K562 (cell line): Measurements from ENCODE around the gene COL16A1. TPM values are rescaled to one million over a fixed set of nuclear protein-coding genes. Genes with fewer than 3 reads are reported as not detected.

Source experiments
- CBX3 ChIP-seq, 2 experiments: IDR thresholded peaks; 1 replicate in 1 of 2; 2 replicates in 1 of 2; pipeline ENCODE4 v1.6.1; 2012; ENCODE audit warnings: inconsistent platforms in 2 of 2, low read length in 2 of 2, borderline replicate concordance in 1 of 2, control low read depth in 1 of 2
- CHD1 ChIP-seq: fragments of 200-600 bp; sonication (generic); IDR thresholded peaks from one replicate; pipeline ENCODE4 v1.6.1; 2012; ENCODE audit warnings: mild to moderate bottlenecking, moderate library complexity, low read length, inconsistent platforms
- FOSL1 ChIP-seq: fragments of 200-800 bp; sonication (Bioruptor generic); conservative IDR thresholded peaks from 2 replicates; pipeline ENCODE4 v1.6.1; 2016; ENCODE audit warnings: missing genetic modification characterization, missing compliant biosample characterization
- FOXK1 ChIP-seq: sonication (generic); formaldehyde crosslinking; IDR thresholded peaks from 2 replicates; pipeline ENCODE4 v1.8.0; 2022; ENCODE audit warnings: missing genetic modification reagents, mild to moderate bottlenecking, borderline replicate concordance
- HDGF ChIP-seq: fragments of 450-650 bp; IDR thresholded peaks from 2 replicates; pipeline ENCODE4 v1.6.1; 2016
- LCOR ChIP-seq: sonication (generic); formaldehyde crosslinking; IDR thresholded peaks from 2 replicates; pipeline ENCODE4 v1.8.0; 2022; ENCODE audit warnings: mild to moderate bottlenecking, missing genetic modification reagents
- SRSF3 ChIP-seq: fragments of 200-400 bp; formaldehyde crosslinking; IDR thresholded peaks from 2 replicates; pipeline ENCODE4 v1.6.1; 2016; ENCODE audit warnings: mild to moderate bottlenecking, low read length, moderate library complexity; ENCODE audit not compliant: insufficient read depth
- SRSF9 ChIP-seq: fragments of 200-400 bp; formaldehyde crosslinking; IDR thresholded peaks from 2 replicates; pipeline ENCODE4 v1.6.1; 2017; ENCODE audit warnings: low read depth, low read length, borderline replicate concordance
- TAF15 ChIP-seq: fragments of 200-400 bp; formaldehyde crosslinking; IDR thresholded peaks from 2 replicates; pipeline ENCODE4 v1.6.1; 2017; ENCODE audit warnings: mild to moderate bottlenecking, low read depth, low read length, moderate library complexity
- TFAP4 ChIP-seq: sonication (generic); formaldehyde crosslinking; IDR thresholded peaks from 2 replicates; pipeline ENCODE4 v1.8.0; 2022; ENCODE audit warnings: missing genetic modification reagents, mild to moderate bottlenecking, moderate library complexity, borderline replicate concordance
- TSHZ1 ChIP-seq: fragments of 250-450 bp; sonication (Bioruptor Pico); IDR thresholded peaks from 2 replicates; pipeline ENCODE4 v1.4.0; 2020; ENCODE audit warnings: mild to moderate bottlenecking, moderate library complexity
- ZNF277 ChIP-seq: fragments of 250-450 bp; sonication (Bioruptor Pico); IDR thresholded peaks from 2 replicates; pipeline ENCODE4 v1.8.0; 2022; ENCODE audit warnings: inconsistent platforms, mild to moderate bottlenecking, moderate library complexity, borderline replicate concordance
- ZNF311 ChIP-seq: fragments of 250-450 bp; sonication (Bioruptor Pico); IDR thresholded peaks from 2 replicates; pipeline ENCODE4 v1.4.0; 2020; ENCODE audit warnings: mild to moderate bottlenecking, moderate library complexity
- ZZZ3 ChIP-seq: fragments of 450-650 bp; IDR thresholded peaks from 2 replicates; pipeline ENCODE4 v1.6.1; 2016; ENCODE audit warnings: antibody characterized with exemption, mild to moderate bottlenecking, moderate library complexity
- polyA plus RNA-seq, 8 experiments: library from polyadenylated mRNA; depleted of rRNA in 4 of 8; stranded (reverse) in 5 of 8; unstranded in 3 of 8; fragments of >200 nt; fragmentation: Nextera tagmentation in 2 of 8; fragmentation: Illumina TruSeq in 1 of 8; extraction: Ambion mirVana in 2 of 8; extraction: Trizol in 1 of 8; gene quantifications; 2 replicates each; pipeline versions ENCODE4 v1.2.1 to v1.2.3, GENCODE V29; 2011 to 2014; ENCODE audit warnings: inconsistent platforms in 1 of 8, missing spikeins in 1 of 8
- total RNA-seq, 7 experiments: library from RNA; depleted of rRNA in 6 of 7; stranded (reverse); fragments of >200 nt in 6 of 7; fragmentation: Illumina TruSeq in 2 of 7; extraction: Trizol in 2 of 7; gene quantifications; 2 replicates each; pipeline versions ENCODE4 v1.2.1 to v1.2.3, GENCODE V29; 2011 to 2021; ENCODE audit warnings: low replicate concordance in 1 of 7
- TF ChIP-seq, protein P1 (sequence below): sonication (generic); formaldehyde crosslinking; IDR thresholded peaks from 2 replicates; pipeline ENCODE4 v1.5.0; 2020; ENCODE audit warnings: missing genetic modification reagents
- TF ChIP-seq, protein P2 (sequence below): fragments of 250-450 bp; sonication (Bioruptor Pico); IDR thresholded peaks from 2 replicates; pipeline ENCODE4 v1.5.1; 2021; ENCODE audit warnings: mild to moderate bottlenecking
- TF ChIP-seq, protein P3 (sequence below): fragments of 450-650 bp; IDR thresholded peaks from 2 replicates; pipeline ENCODE4 v1.7.0; 2016; ENCODE audit warnings: borderline replicate concordance

COL16A1 gene
- total and polyA plus RNA-seq, 9 of the 15 experiments (the other 6 are each of a cell fraction or from before 2014, with no cell fraction given) = 0.11 to 0.60 (median 0.11) TPM; not detected in 6

DNA sequence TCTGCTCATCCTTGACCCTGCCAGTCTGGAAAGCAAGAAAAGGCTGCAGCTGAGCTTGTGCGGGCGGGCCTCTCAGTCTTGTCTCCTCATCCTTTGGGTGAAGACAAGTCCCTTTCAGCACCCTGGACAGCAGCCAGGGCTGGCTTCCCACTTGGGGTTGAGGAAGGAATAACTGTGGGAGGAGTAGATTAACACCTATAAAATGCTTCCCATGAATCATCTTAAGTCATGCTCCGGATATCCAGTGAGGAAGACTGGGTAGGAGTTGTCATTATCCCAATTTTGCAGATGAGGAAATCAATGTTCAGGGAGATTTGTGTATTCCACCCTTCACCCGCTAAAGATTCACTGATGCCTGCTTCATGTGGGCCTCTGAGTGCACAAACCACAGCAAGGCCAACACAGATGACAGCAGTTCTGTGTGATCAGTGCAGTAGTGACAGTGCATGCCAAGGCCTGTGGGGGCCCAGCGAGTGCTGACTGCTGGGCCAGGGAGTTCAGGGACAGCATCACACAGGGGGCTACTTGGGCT lies 20.1 kb upstream of the COL16A1 start (continued):
- TF ChIP-seq FOXK1 = peak; percentile 84; the same call in 1 of the 2 replicates
- TF ChIP-seq, protein P1, sequence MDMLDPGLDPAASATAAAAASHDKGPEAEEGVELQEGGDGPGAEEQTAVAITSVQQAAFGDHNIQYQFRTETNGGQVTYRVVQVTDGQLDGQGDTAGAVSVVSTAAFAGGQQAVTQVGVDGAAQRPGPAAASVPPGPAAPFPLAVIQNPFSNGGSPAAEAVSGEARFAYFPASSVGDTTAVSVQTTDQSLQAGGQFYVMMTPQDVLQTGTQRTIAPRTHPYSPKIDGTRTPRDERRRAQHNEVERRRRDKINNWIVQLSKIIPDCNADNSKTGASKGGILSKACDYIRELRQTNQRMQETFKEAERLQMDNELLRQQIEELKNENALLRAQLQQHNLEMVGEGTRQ = no peak
- TF ChIP-seq, protein P2, sequence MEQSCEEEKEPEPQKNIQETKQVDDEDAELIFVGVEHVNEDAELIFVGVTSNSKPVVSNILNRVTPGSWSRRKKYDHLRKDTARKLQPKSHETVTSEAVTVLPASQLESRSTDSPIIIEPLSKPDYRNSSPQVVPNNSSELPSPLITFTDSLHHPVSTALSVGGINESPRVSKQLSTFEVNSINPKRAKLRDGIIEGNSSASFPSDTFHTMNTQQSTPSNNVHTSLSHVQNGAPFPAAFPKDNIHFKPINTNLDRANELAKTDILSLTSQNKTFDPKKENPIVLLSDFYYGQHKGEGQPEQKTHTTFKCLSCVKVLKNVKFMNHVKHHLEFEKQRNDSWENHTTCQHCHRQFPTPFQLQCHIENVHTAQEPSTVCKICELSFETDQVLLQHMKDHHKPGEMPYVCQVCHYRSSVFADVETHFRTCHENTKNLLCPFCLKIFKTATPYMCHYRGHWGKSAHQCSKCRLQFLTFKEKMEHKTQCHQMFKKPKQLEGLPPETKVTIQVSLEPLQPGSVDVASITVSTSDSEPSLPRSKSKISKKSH (CRISPR knock-in tag) = no peak
- no peak for TF ChIP-seq FOSL1 (tag)
- TF ChIP-seq CBX3 (IDR thresholded peaks at IDR 0.05; ENCODE audit: borderline replicate concordance in 1 of 2, low read length in 2 of 2) = no peak
- no peak for TF ChIP-seq ZNF311
- no peak for TF ChIP-seq SRSF3
- TF ChIP-seq HDGF = no peak
- TF ChIP-seq, protein P3, sequence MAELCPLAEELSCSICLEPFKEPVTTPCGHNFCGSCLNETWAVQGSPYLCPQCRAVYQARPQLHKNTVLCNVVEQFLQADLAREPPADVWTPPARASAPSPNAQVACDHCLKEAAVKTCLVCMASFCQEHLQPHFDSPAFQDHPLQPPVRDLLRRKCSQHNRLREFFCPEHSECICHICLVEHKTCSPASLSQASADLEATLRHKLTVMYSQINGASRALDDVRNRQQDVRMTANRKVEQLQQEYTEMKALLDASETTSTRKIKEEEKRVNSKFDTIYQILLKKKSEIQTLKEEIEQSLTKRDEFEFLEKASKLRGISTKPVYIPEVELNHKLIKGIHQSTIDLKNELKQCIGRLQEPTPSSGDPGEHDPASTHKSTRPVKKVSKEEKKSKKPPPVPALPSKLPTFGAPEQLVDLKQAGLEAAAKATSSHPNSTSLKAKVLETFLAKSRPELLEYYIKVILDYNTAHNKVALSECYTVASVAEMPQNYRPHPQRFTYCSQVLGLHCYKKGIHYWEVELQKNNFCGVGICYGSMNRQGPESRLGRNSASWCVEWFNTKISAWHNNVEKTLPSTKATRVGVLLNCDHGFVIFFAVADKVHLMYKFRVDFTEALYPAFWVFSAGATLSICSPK = no peak
- TF ChIP-seq TAF15 = no peak
- TF ChIP-seq CHD1 = no peak
- TF ChIP-seq ZZZ3 = no peak
- no peak for TF ChIP-seq TFAP4 (CRISPR knock-in tag)
- TF ChIP-seq LCOR (CRISPR knock-in tag) = 0 out of 2 replicates have a peak, but pooled peaks have one; percentile 50
- TF ChIP-seq TSHZ1 (CRISPR knock-in tag) = no peak
- no peak for TF ChIP-seq ZNF277 (CRISPR knock-in tag)
- TF ChIP-seq SRSF9 = no peak
